T-cell (primary cell): ENCODE data around the gene MYOZ3. TPM values are rescaled to one million over a fixed set of nuclear protein-coding genes. Genes with fewer than 3 reads are reported as not detected.

ENCODE experiments used
- ATAC-seq, 4 experiments: fragments of 200-7000 bp in 3 of 4; fragments of 150-1000 bp in 1 of 4; cut with Tn5 transposase; replicated peaks in 1 of 4; 1 replicate in 3 of 4; 2 replicates in 1 of 4; pipeline ENCODE4 v1.10.0; 2021; ENCODE audit warnings: moderate library complexity in 3 of 4, mild to moderate bottlenecking in 2 of 4, moderate number of reproducible peaks in 1 of 4
- CTCF ChIA-PET, 2 donors: fragments of 300-600 bp; sonication (Branson Sonifier 250); formaldehyde crosslinking; loops; one replicate each; lab custom pipeline; 2022; ENCODE audit warnings: antibody characterized with exemption in 2 of 2; lab: Charles Lee
- POLR2A ChIA-PET, 2 donors: fragments of 300-600 bp; sonication (Branson Sonifier 250); formaldehyde crosslinking; loops; one replicate each; lab custom pipeline; 2022; ENCODE audit warnings: antibody characterized with exemption in 2 of 2; lab: Charles Lee
- DNase-seq, 35 experiments: peaks; one replicate each; pipeline versions ENCODE4 v3.0.0 to v3.0.0-alpha.2; 2013 to 2023
- H3K27ac ChIP-seq: one replicate; pipeline ENCODE4 v1.5.1; 2013; ENCODE audit warnings: low read length
- H3K27me3 ChIP-seq, 2 experiments: replicated peaks in 1 of 2; 1 replicate in 1 of 2; 2 replicates in 1 of 2; pipeline versions ENCODE4 v1.6.1 to v1.7.0; 2013; ENCODE audit warnings: low read length in 1 of 2, mixed read lengths in 1 of 2; ENCODE audit not compliant: control insufficient read depth in 2 of 2, insufficient read depth in 2 of 2; ENCODE audit errors: extremely low read depth in 1 of 2
- H3K36me3 ChIP-seq, 2 donors: 1 replicate in 1 of 2; 2 replicates in 1 of 2; pipeline versions ENCODE4 v1.6.1 to v1.7.0; 2013; ENCODE audit warnings: low read length in 1 of 2; ENCODE audit not compliant: control insufficient read depth in 2 of 2, insufficient read depth in 1 of 2; ENCODE audit errors: extremely low read depth in 1 of 2
- H3K4me1 ChIP-seq, 2 experiments: 1 replicate in 1 of 2; 2 replicates in 1 of 2; pipeline versions ENCODE4 v1.6.1 to v1.7.0; 2013; ENCODE audit warnings: low read length in 2 of 2, mixed read lengths in 1 of 2; ENCODE audit not compliant: insufficient read depth in 2 of 2, control insufficient read depth in 1 of 2; ENCODE audit errors: extremely low read depth in 1 of 2
- H3K4me3 ChIP-seq, 2 donors: 1 replicate in 1 of 2; 2 replicates in 1 of 2; pipeline versions ENCODE4 v1.5.1 to v1.7.0; 2013; ENCODE audit warnings: mild to moderate bottlenecking in 2 of 2, low read length in 1 of 2, moderate library complexity in 1 of 2; ENCODE audit not compliant: control insufficient read depth in 1 of 2; ENCODE audit errors: extremely low read depth in 1 of 2
- H3K9me3 ChIP-seq: 2 replicates; pipeline ENCODE4 v1.7.0; 2013
- H3K27ac Mint-ChIP-seq, 2 donors: one replicate each; pipeline ENCODE4 v1.8.0; 2020 to 2021; ENCODE audit warnings: mild to moderate bottlenecking in 2 of 2, mixed read lengths in 2 of 2
- H3K27me3 Mint-ChIP-seq, 2 donors: one replicate each; pipeline ENCODE4 v1.8.0; 2021 to 2022; ENCODE audit warnings: mixed read lengths in 2 of 2
- H3K36me3 Mint-ChIP-seq: one replicate; pipeline ENCODE4 v1.8.0; 2021; ENCODE audit warnings: mixed read lengths
- H3K4me1 Mint-ChIP-seq, 3 donors: one replicate each; pipeline ENCODE4 v1.8.0; 2020 to 2022; ENCODE audit warnings: mixed read lengths in 3 of 3, mild to moderate bottlenecking in 1 of 3
- H3K4me3 Mint-ChIP-seq, 3 donors: one replicate each; pipeline ENCODE4 v1.8.0; 2020 to 2022; ENCODE audit warnings: mild to moderate bottlenecking in 3 of 3, mixed read lengths in 3 of 3, moderate library complexity in 3 of 3
- H3K9me3 Mint-ChIP-seq, 3 donors: one replicate each; pipeline ENCODE4 v1.8.0; 2020 to 2022; ENCODE audit warnings: mixed read lengths in 3 of 3
- WGBS: methylation state at CpG from one replicate; pipeline ENCODE4 v1.1.5; 2013; ENCODE audit warnings: missing lambda C conversion rate; ENCODE audit not compliant: insufficient coverage; 5-methylcytosine and 5-hydroxymethylcytosine counted together
- total RNA-seq, 35 experiments: library from RNA in 6 of 35; stranded (reverse) in 6 of 35; fragments of 120-200 nt in 1 of 35; gene quantifications; one replicate each; pipeline versions ENCODE4 v1.2.1 to v1.2.4 and lab custom pipeline; 2013 to 2026

The MYOZ3 gene
- total RNA-seq, 5 donors from 2014 or later (not counting 1 experiment from before 2014, with no cell fraction given) = not detected

- Mint-ChIP-seq H3K4me1 (peaks cover 0 to 7% (median 7%) of the 10 kb centered on the region in 3 donors), H3K27me3 (peaks cover 7 to 14% of the 10 kb centered on the region in 2 donors), H3K36me3 (no peaks in the 10 kb centered on the region), H3K9me3 (no peaks in the 10 kb centered on the region), H3K4me3 (no peak overlapping the region), H3K27ac (no peak overlapping the region)
- Histone ChIP-seq H3K4me3 (no peak overlapping the region), H3K27me3 (peaks cover 0 to 31% of the 10 kb centered on the region in 2 experiments), H3K27ac (no peak overlapping the region), H3K4me1 (peaks cover 0 to 5% of the 10 kb centered on the region in 2 experiments), H3K9me3 (no peaks in the 10 kb centered on the region), H3K36me3 (no peaks in the 10 kb centered on the region)
- no peak for ATAC-seq
- ChIA-PET CTCF (no interaction called here), POLR2A (no interaction called here)
- no peak for DNase-seq
- WGBS = 77% methylated on average over 7 of the region's 10 CpGs
Measured at GRCh38 chr5:150661821-150662596, 958 bp downstream of the MYOZ3 start.

GRCh38 chr5:150662731-150663516 lies 1.9 kb downstream of the MYOZ3 start:
- ChIA-PET CTCF (no interaction called here), POLR2A (no interaction called here)
- H3K4me3 ChIP-seq = no peak overlapping the region
- Mint-ChIP-seq H3K36me3 (no peaks in the 10 kb centered on the region), H3K4me3 (no peak overlapping the region), H3K27me3 (peaks cover 7 to 14% of the 10 kb centered on the region in 2 donors), H3K27ac (no peak overlapping the region), H3K4me1 (no peaks in the 10 kb centered on the region), H3K9me3 (no peaks in the 10 kb centered on the region)
- DNase-seq (no peak), ATAC-seq (no peak)
- H3K9me3 ChIP-seq = no peaks in the 10 kb centered on the region
- peaks cover 0 to 26% of the 10 kb centered on the region in 2 experiments for H3K27me3 ChIP-seq
- H3K27ac ChIP-seq = no peak overlapping the region
- H3K4me1 ChIP-seq = no peaks in the 10 kb centered on the region
- 80% methylated on average over 2 of the region's 4 CpGs for WGBS
- no peaks in the 10 kb centered on the region for H3K36me3 ChIP-seq

- H3K4me1 Mint-ChIP-seq = no peaks in the 10 kb centered on the region
- H3K27ac Mint-ChIP-seq = no peak overlapping the region
- DNase-seq (no peak), ATAC-seq (no peak)
- H3K27ac ChIP-seq = no peak overlapping the region
- peaks cover 0 to 30% of the 10 kb centered on the region in 2 experiments for H3K27me3 ChIP-seq
- peaks cover 7 to 14% of the 10 kb centered on the region in 2 donors for H3K27me3 Mint-ChIP-seq
- no peaks in the 10 kb centered on the region for H3K4me1 ChIP-seq
- H3K9me3 ChIP-seq = no peaks in the 10 kb centered on the region
- no peaks in the 10 kb centered on the region for H3K36me3 Mint-ChIP-seq
- WGBS = 90% methylated on average over 2 of the region's 3 CpGs
- CTCF ChIA-PET = interaction anchor here in 1 of 2 donors (0.5 kb wide), 1 partner anchor 120 kb away, joined by 4 read pairs; no protein-coding TSS in a partner anchor
- H3K9me3 Mint-ChIP-seq = no peaks in the 10 kb centered on the region
- H3K4me3 Mint-ChIP-seq = no peak overlapping the region
- H3K36me3 ChIP-seq = no peaks in the 10 kb centered on the region
- POLR2A ChIA-PET = interaction anchor here (0.6 kb wide), 2 partner anchors 39 to 95 kb away, joined by 4 to 5 read pairs; no protein-coding TSS in a partner anchor
- no peak overlapping the region for H3K4me3 ChIP-seq
Measured at GRCh38 chr5:150663936-150664335, 2.9 kb downstream of the MYOZ3 start.

- CTCF ChIA-PET = interaction anchor here in 1 of 2 donors (0.5 kb wide), 1 partner anchor 946 kb away, joined by 3 read pairs; no protein-coding TSS in a partner anchor
- ATAC-seq (no peak), DNase-seq (no peak)
- Histone ChIP-seq H3K27me3 (peaks cover 0 to 39% of the 10 kb centered on the region in 2 experiments), H3K4me3 (no peak overlapping the region), H3K36me3 (no peaks in the 10 kb centered on the region), H3K9me3 (no peaks in the 10 kb centered on the region), H3K27ac (no peak overlapping the region), H3K4me1 (no peaks in the 10 kb centered on the region)
- Mint-ChIP-seq H3K36me3 (no peaks in the 10 kb centered on the region), H3K27me3 (peaks cover 10 to 17% of the 10 kb centered on the region in 2 donors), H3K27ac (no peak overlapping the region), H3K9me3 (no peaks in the 10 kb centered on the region), H3K4me1 (no peaks in the 10 kb centered on the region), H3K4me3 (no peak overlapping the region)
- POLR2A ChIA-PET = no interaction called here
- 60% methylated on average over 1 of the region's 12 CpGs for WGBS
Measured at GRCh38 chr5:150665044-150665443, 4.0 kb downstream of the MYOZ3 start.

- H3K27ac Mint-ChIP-seq = no peak overlapping the region
- CTCF ChIA-PET = interaction anchor here in 1 of 2 donors (0.6 kb wide), 1 partner anchor 25 kb away, joined by 5 read pairs; no protein-coding TSS in a partner anchor
- 93% methylated on average over 8 of the region's 14 CpGs for WGBS
- Histone ChIP-seq H3K27ac (no peak overlapping the region), H3K36me3 (no peaks in the 10 kb centered on the region), H3K4me1 (peaks cover 0 to 19% of the 10 kb centered on the region in 2 experiments), H3K9me3 (no peaks in the 10 kb centered on the region), H3K4me3 (no peak overlapping the region), H3K27me3 (peaks cover 0 to 48% of the 10 kb centered on the region in 2 experiments)
- H3K4me3 Mint-ChIP-seq = peak overlapping the region; percentile 52 to 76 (median 61)
- no peaks in the 10 kb centered on the region for H3K36me3 Mint-ChIP-seq
- peaks cover 12 to 24% of the 10 kb centered on the region in 2 donors for H3K27me3 Mint-ChIP-seq
- no peak for DNase-seq
- no peak for ATAC-seq
- H3K4me1 Mint-ChIP-seq = peaks cover 0 to 17% (median 12%) of the 10 kb centered on the region in 3 donors
- H3K9me3 Mint-ChIP-seq = no peaks in the 10 kb centered on the region
- POLR2A ChIA-PET = no interaction called here
Measured at GRCh38 chr5:150670275-150670947, 9.4 kb downstream of the MYOZ3 start.

- Mint-ChIP-seq H3K36me3 (no peaks in the 10 kb centered on the region), H3K27me3 (peaks cover 12 to 24% of the 10 kb centered on the region in 2 donors), H3K4me3 (peak overlapping the region; percentile 52 to 76 (median 61)), H3K4me1 (peaks cover 0 to 17% (median 12%) of the 10 kb centered on the region in 3 donors), H3K27ac (no peak overlapping the region), H3K9me3 (no peaks in the 10 kb centered on the region)
- H3K4me3 ChIP-seq = no peak overlapping the region
- POLR2A ChIA-PET = interaction anchor here in 1 of 2 donors (0.6 kb wide), 1 partner anchor 27 kb away, joined by 5 read pairs; no protein-coding TSS in a partner anchor
- H3K9me3 ChIP-seq = no peaks in the 10 kb centered on the region
- peaks cover 0 to 48% of the 10 kb centered on the region in 2 experiments for H3K27me3 ChIP-seq
- CTCF ChIA-PET = interaction anchor here (0.6 to 1.0 kb wide), 2 partner anchors 26 to 176 kb away, joined by 3 to 5 read pairs; partner anchors contain the start of gene IRGM (in 1 of the 2)
- ATAC-seq (no peak), DNase-seq (no peak)
- H3K27ac ChIP-seq = no peak overlapping the region
- H3K36me3 ChIP-seq = no peaks in the 10 kb centered on the region
- peaks cover 0 to 19% of the 10 kb centered on the region in 2 experiments for H3K4me1 ChIP-seq
- WGBS = no CpG with 5 or more reads among the region's 2 CpGs
Measured at GRCh38 chr5:150670948-150671310, 9.9 kb downstream of the MYOZ3 start.
